Smooth muscle cell of the coronary artery (primary cell): ENCODE measurements around the gene GABRR3. TPM values are rescaled to one million over a fixed set of nuclear protein-coding genes. Genes with fewer than 3 reads are reported as not detected.

ENCODE experiments used
- total RNA-seq: library from RNA; depleted of rRNA; stranded (reverse); fragments of >200 nt; gene quantifications from 2 replicates; pipeline ENCODE4 v1.2.3, GENCODE V29; 2014; ENCODE audit warnings: low replicate concordance

GABRR3 gene
- total RNA-seq, result not detected in 2 replicates

GRCh38 chr3:98035208-98035607 is at the start of gene GABRR3:
GABRR3 (minus strand) TSS chr3:98035315; CDS start chr3:98034987, 328 bp downstream.

GRCh38 chr3:97971679-97972567 is 63.2 kb downstream of the GABRR3 start, which contains the start of gene RIOX2:
RIOX2 (minus strand) TSS chr3:97972431; CDS start chr3:97967593, 4,838 bp downstream.

Other genes with a start within 250 kb of the GABRR3 start
- gene CRYBG3, start 213.3 kb downstream of the GABRR3 start, total RNA-seq, result 15.0 and 16.9 TPM in 2 replicates
- 17.7 and 27.4 TPM in 2 replicates for gene RIOX2, start 62.9 kb downstream of the GABRR3 start, total RNA-seq
- not detected in 2 replicates for gene OR5AC2, start 51.9 kb upstream of the GABRR3 start, total RNA-seq
- gene OR5H1, start 95.4 kb upstream of the GABRR3 start, total RNA-seq, result not detected in 2 replicates
- gene OR5H14, start 112.2 kb upstream of the GABRR3 start, total RNA-seq, result not detected in 2 replicates
- not detected in 2 replicates for gene OR5H15, start 131.4 kb upstream of the GABRR3 start, total RNA-seq
- not detected in 2 replicates for gene OR5H6, start 228.9 kb upstream of the GABRR3 start, total RNA-seq
- gene OR5H2, start 247.2 kb upstream of the GABRR3 start, total RNA-seq, result not detected in 2 replicates